Fibroblast of skin of right biceps (primary cell): Measurements from ENCODE around the gene CASP5.
"Not testable (repeated sequence)": the region's sequence is repeated elsewhere in the genome, so short reads cannot be mapped to it uniquely, and the experiment has no call there.

ENCODE experiments used
- DNase-seq: peaks from one replicate; pipeline ENCODE4 v3.0.0-alpha.2; 2013

Gene CASP5

GRCh38 chr11:105033343-105033742 lies 10.4 kb upstream of the CASP5 start:
- DNase-seq = no peak

- no peak for DNase-seq
Observed at GRCh38 chr11:105032495-105032894, 9.5 kb upstream of the CASP5 start.

- no peak for DNase-seq
Observed at GRCh38 chr11:105027678-105028077, 4.7 kb upstream of the CASP5 start.

- no peak for DNase-seq
Observed at GRCh38 chr11:105024394-105024793, 1.4 kb upstream of the CASP5 start.

- DNase-seq = no peak
Observed at GRCh38 chr11:105022527-105022926, 441 bp downstream of the CASP5 start.

GRCh38 chr11:105007463-105007862 lies 15.5 kb downstream of the CASP5 start:
- DNase-seq = no peak

GRCh38 chr11:105005451-105005845 lies 17.5 kb downstream of the CASP5 start:
- no peak for DNase-seq

GRCh38 chr11:105004021-105004420 lies 18.9 kb downstream of the CASP5 start:
- no peak for DNase-seq

- DNase-seq = no peak
Observed at GRCh38 chr11:105003151-105003550, 19.8 kb downstream of the CASP5 start.

- DNase-seq = no peak
Observed at GRCh38 chr11:105000797-105001196, 22.2 kb downstream of the CASP5 start.

GRCh38 chr11:105000167-105000566 lies 22.8 kb downstream of the CASP5 start:
- DNase-seq = peak; percentile 47

- peak; percentile 8 for DNase-seq
Observed at GRCh38 chr11:104999721-105000120, 23.2 kb downstream of the CASP5 start.

- DNase-seq = no peak
Observed at GRCh38 chr11:104997288-104997687, 25.7 kb downstream of the CASP5 start.

- no peak for DNase-seq
Observed at GRCh38 chr11:104995001-104995408, 28.0 kb downstream of the CASP5 start.

GRCh38 chr11:104992781-104993180 lies 30.2 kb downstream of the CASP5 start:
- no peak for DNase-seq

- DNase-seq = no peak
Observed at GRCh38 chr11:104991994-104992393, 31.0 kb downstream of the CASP5 start.

- no peak for DNase-seq
Observed at GRCh38 chr11:104984808-104985207, 38.2 kb downstream of the CASP5 start.

GRCh38 chr11:104979839-104980238 lies 43.1 kb downstream of the CASP5 start:
- no peak for DNase-seq

- DNase-seq = no peak
Observed at GRCh38 chr11:104973616-104974015, 49.4 kb downstream of the CASP5 start.

- not testable (repeated sequence) for DNase-seq
Observed at GRCh38 chr11:104972924-104973323, 50.0 kb downstream of the CASP5 start.

- DNase-seq = no peak
Observed at GRCh38 chr11:104970756-104971155, 52.2 kb downstream of the CASP5 start.

- DNase-seq = peak; percentile 44
Observed at GRCh38 chr11:104968856-104969776, 53.9 kb downstream of the CASP5 start.

GRCh38 chr11:104968355-104968855 lies 54.6 kb downstream of the CASP5 start, which contains the start of gene CASP4:
Gene CASP4 (minus strand): TSS chr11:104968574. CDS start chr11:104968525, 49 bp downstream.
- peak; percentile 89 for DNase-seq
